Neural progenitor cell (in vitro differentiated cells): ENCODE results near the gene KAZALD1. TPM values are rescaled to one million over a fixed set of nuclear protein-coding genes. Genes with fewer than 3 reads are reported as not detected.

ENCODE experiments used
- DNase-seq: peaks from one replicate; pipeline ENCODE4 v3.0.0-alpha.2; 2016; ENCODE audit warnings: low spot score
- H2AFZ ChIP-seq: fragments of 200-600 bp; sonication (generic); replicated peaks from 2 replicates; pipeline ENCODE4 v1.6.1; 2016; ENCODE audit warnings: antibody characterized with exemption
- H3F3A ChIP-seq: fragments of 200-600 bp; sonication (generic); 2 replicates; pipeline ENCODE4 v1.6.1; 2016; ENCODE audit warnings: antibody characterized with exemption, low read depth
- H3K27ac ChIP-seq: fragments of 200-600 bp; sonication (generic); 2 replicates; pipeline ENCODE4 v1.5.1; 2016; ENCODE audit warnings: mild to moderate bottlenecking
- H3K27me3 ChIP-seq: fragments of 200-600 bp; sonication (generic); 2 replicates; pipeline ENCODE4 v1.6.1; 2016; ENCODE audit warnings: mild to moderate bottlenecking, moderate library complexity
- H3K36me3 ChIP-seq: fragments of 200-600 bp; sonication (generic); 2 replicates; pipeline ENCODE4 v1.5.1; 2016
- H3K4me1 ChIP-seq: fragments of 200-600 bp; sonication (generic); 2 replicates; pipeline ENCODE4 v1.6.1; 2016; ENCODE audit warnings: mixed run types
- H3K4me2 ChIP-seq: fragments of 200-600 bp; sonication (generic); 2 replicates; pipeline ENCODE4 v1.6.1; 2016
- H3K4me3 ChIP-seq: fragments of 200-600 bp; sonication (generic); 2 replicates; pipeline ENCODE4 v1.5.1; 2016
- H3K79me2 ChIP-seq: fragments of 200-600 bp; sonication (generic); 2 replicates; pipeline ENCODE4 v1.6.1; 2016; ENCODE audit warnings: low read depth
- H3K9ac ChIP-seq: fragments of 200-600 bp; sonication (generic); 2 replicates; pipeline ENCODE4 v1.6.1; 2016
- H3K9me3 ChIP-seq: fragments of 200-600 bp; sonication (generic); 2 replicates; pipeline ENCODE4 v1.5.1; 2016; ENCODE audit warnings: low read depth
- H4K20me1 ChIP-seq: fragments of 200-600 bp; sonication (generic); 2 replicates; pipeline ENCODE4 v1.6.1; 2016; ENCODE audit warnings: low read depth
- H3K27ac Mint-ChIP-seq: 3 replicates; pipeline ENCODE4 v1.8.0; 2021; ENCODE audit warnings: mixed read lengths
- H3K27me3 Mint-ChIP-seq: 2 replicates; pipeline ENCODE4 v1.8.0; 2022; ENCODE audit warnings: low read depth, mild to moderate bottlenecking, inconsistent platforms, moderate library complexity, mixed read lengths; ENCODE audit not compliant: insufficient read depth
- H3K36me3 Mint-ChIP-seq: 3 replicates; pipeline ENCODE4 v1.8.0; 2021; ENCODE audit warnings: mixed read lengths
- H3K4me1 Mint-ChIP-seq: 3 replicates; pipeline ENCODE4 v1.8.0; 2021; ENCODE audit warnings: mixed read lengths
- H3K4me3 Mint-ChIP-seq: 3 replicates; pipeline ENCODE4 v1.8.0; 2021; ENCODE audit warnings: mild to moderate bottlenecking, moderate library complexity, mixed read lengths
- H3K9me3 Mint-ChIP-seq: 3 replicates; pipeline ENCODE4 v1.8.0; 2020; ENCODE audit warnings: mixed read lengths
- CTCF ChIP-seq: fragments of 200-600 bp; sonication (generic); IDR thresholded peaks from 2 replicates; pipeline ENCODE4 v1.5.1; 2017; ENCODE audit warnings: antibody characterized with exemption, mild to moderate bottlenecking
- EZH2 ChIP-seq: fragments of 200-600 bp; sonication (generic); IDR thresholded peaks from 2 replicates; pipeline ENCODE4 v1.6.1; 2017; ENCODE audit warnings: antibody characterized with exemption, mild to moderate bottlenecking, moderate library complexity
- EZH2phosphoT487 ChIP-seq: fragments of 200-600 bp; sonication (generic); IDR thresholded peaks from 2 replicates; pipeline ENCODE4 v1.6.1; 2017; ENCODE audit warnings: antibody characterized with exemption
- total RNA-seq: library from RNA; depleted of rRNA; stranded (reverse); fragments of >200 nt; gene quantifications from 2 replicates; pipeline ENCODE4 v1.2.3, GENCODE V29; 2015; ENCODE audit warnings: low replicate concordance

KAZALD1 gene
- total RNA-seq, 1 donor from 2014 or later = 0.77 TPM

GRCh38 chr10:101053516-101053915, 8.3 kb upstream of the KAZALD1 start:
- no peak overlapping the region for H3K27ac ChIP-seq
- H3K9me3 Mint-ChIP-seq = no peaks in the 10 kb centered on the region

GRCh38 chr10:101054351-101054750, 7.4 kb upstream of the KAZALD1 start:
- peaks cover 83% of the 10 kb centered on the region for H4K20me1 ChIP-seq
- no peak for DNase-seq
- TF ChIP-seq EZH2phosphoT487 (no peak), EZH2 (no peak), CTCF (no peak)
- no peak overlapping the region for H3K27ac Mint-ChIP-seq
- H3K4me3 ChIP-seq = no peak overlapping the region
- no peaks in the 10 kb centered on the region for H3K9me3 Mint-ChIP-seq
- H3K36me3 ChIP-seq = no peaks in the 10 kb centered on the region
- H3K4me3 Mint-ChIP-seq = no peak overlapping the region
- no peak overlapping the region for H3K4me2 ChIP-seq
- H3F3A ChIP-seq = peaks cover 8% of the 10 kb centered on the region
- H3K79me2 ChIP-seq = peaks cover 17% of the 10 kb centered on the region
- H3K27me3 Mint-ChIP-seq = peaks cover 21% of the 10 kb centered on the region
- H3K9me3 ChIP-seq = no peaks in the 10 kb centered on the region
- H2AFZ ChIP-seq = no peak overlapping the region
- H3K27me3 ChIP-seq = peaks cover 33% of the 10 kb centered on the region
- peaks cover 7% of the 10 kb centered on the region for H3K36me3 Mint-ChIP-seq
- H3K4me1 ChIP-seq = peaks cover 5% of the 10 kb centered on the region
- H3K27ac ChIP-seq = no peak overlapping the region
- H3K4me1 Mint-ChIP-seq = peaks cover 17% of the 10 kb centered on the region
- no peak overlapping the region for H3K9ac ChIP-seq

More at GRCh38 chr10:101053516-101053915, 8.3 kb upstream of the KAZALD1 start:
- Histone ChIP-seq H3F3A (peaks cover 17% of the 10 kb centered on the region), H3K36me3 (no peaks in the 10 kb centered on the region), H3K27me3 (peaks cover 41% of the 10 kb centered on the region), H3K4me3 (no peak overlapping the region), H3K9ac (no peak overlapping the region), H2AFZ (no peak overlapping the region), H4K20me1 (peaks cover 83% of the 10 kb centered on the region), H3K4me2 (no peak overlapping the region), H3K9me3 (no peaks in the 10 kb centered on the region), H3K4me1 (peaks cover 4% of the 10 kb centered on the region), H3K79me2 (peaks cover 9% of the 10 kb centered on the region)
- TF ChIP-seq EZH2phosphoT487 (no peak), CTCF (no peak)
- Mint-ChIP-seq H3K36me3 (peaks cover 7% of the 10 kb centered on the region), H3K27me3 (peaks cover 28% of the 10 kb centered on the region), H3K4me1 (peaks cover 13% of the 10 kb centered on the region), H3K4me3 (no peak overlapping the region), H3K27ac (no peak overlapping the region)
- DNase-seq = no peak

GRCh38 chr10:101054876-101055275, 6.9 kb upstream of the KAZALD1 start:
- H2AFZ ChIP-seq = no peak overlapping the region

More at GRCh38 chr10:101054876-101055275, 6.9 kb upstream of the KAZALD1 start:
- H3K36me3 Mint-ChIP-seq = peaks cover 7% of the 10 kb centered on the region
- H3K4me1 ChIP-seq = peaks cover 10% of the 10 kb centered on the region
- H3K4me3 ChIP-seq = no peak overlapping the region
- peaks cover 19% of the 10 kb centered on the region for H3K4me1 Mint-ChIP-seq
- DNase-seq = no peak
- H3K9me3 Mint-ChIP-seq = no peaks in the 10 kb centered on the region
- peaks cover 28% of the 10 kb centered on the region for H3K27me3 ChIP-seq
- H3K4me2 ChIP-seq = no peak overlapping the region
- TF ChIP-seq EZH2phosphoT487 (no peak), CTCF (no peak), EZH2 (no peak)
- H3K36me3 ChIP-seq = no peaks in the 10 kb centered on the region
- H4K20me1 ChIP-seq = peaks cover 83% of the 10 kb centered on the region
- peaks cover 23% of the 10 kb centered on the region for H3K79me2 ChIP-seq
- H3F3A ChIP-seq = peaks cover 3% of the 10 kb centered on the region
- no peak overlapping the region for H3K9ac ChIP-seq
- H3K27ac ChIP-seq = no peak overlapping the region
- no peak overlapping the region for H3K4me3 Mint-ChIP-seq
- H3K9me3 ChIP-seq = no peaks in the 10 kb centered on the region
- peaks cover 15% of the 10 kb centered on the region for H3K27me3 Mint-ChIP-seq
- H3K27ac Mint-ChIP-seq = no peak overlapping the region
